SU-DHL-6 (cell line): ENCODE measurements around the gene CBX1.

Experiments
- CTCF ChIP-seq: fragments of 200-600 bp; sonication (generic); IDR thresholded peaks from one replicate; pipeline ENCODE4 v1.5.1; 2017; ENCODE audit warnings: antibody characterized with exemption, mild to moderate bottlenecking, low read length, moderate library complexity; ENCODE audit not compliant: insufficient read depth, poor library complexity, severe bottlenecking
- EZH2phosphoT487 ChIP-seq: fragments of 200-600 bp; sonication (generic), shearing (Covaris generic); conservative IDR thresholded peaks from 2 replicates; pipeline ENCODE4 v1.6.1; 2018; ENCODE audit warnings: mild to moderate bottlenecking, antibody characterized with exemption, low read length, moderate library complexity, mixed read lengths

GRCh38 chr17:48095611-48096010 lies 5.7 kb downstream of the CBX1 start:
- TF ChIP-seq CTCF (no peak), EZH2phosphoT487 (no peak)
